ENCODE measurements around the gene ENAH. TPM values are rescaled to one million over a fixed set of nuclear protein-coding genes. Genes with fewer than 3 reads are reported as not detected.
"Not testable (repeated sequence)": the region's sequence is repeated elsewhere in the genome, so short reads cannot be mapped to it uniquely, and the experiment has no call there.

ENAH gene
- total and polyA plus RNA-seq, 2 experiments from 2014 or later = 109 to 184 TPM

- TF ChIP-seq, protein P1, sequence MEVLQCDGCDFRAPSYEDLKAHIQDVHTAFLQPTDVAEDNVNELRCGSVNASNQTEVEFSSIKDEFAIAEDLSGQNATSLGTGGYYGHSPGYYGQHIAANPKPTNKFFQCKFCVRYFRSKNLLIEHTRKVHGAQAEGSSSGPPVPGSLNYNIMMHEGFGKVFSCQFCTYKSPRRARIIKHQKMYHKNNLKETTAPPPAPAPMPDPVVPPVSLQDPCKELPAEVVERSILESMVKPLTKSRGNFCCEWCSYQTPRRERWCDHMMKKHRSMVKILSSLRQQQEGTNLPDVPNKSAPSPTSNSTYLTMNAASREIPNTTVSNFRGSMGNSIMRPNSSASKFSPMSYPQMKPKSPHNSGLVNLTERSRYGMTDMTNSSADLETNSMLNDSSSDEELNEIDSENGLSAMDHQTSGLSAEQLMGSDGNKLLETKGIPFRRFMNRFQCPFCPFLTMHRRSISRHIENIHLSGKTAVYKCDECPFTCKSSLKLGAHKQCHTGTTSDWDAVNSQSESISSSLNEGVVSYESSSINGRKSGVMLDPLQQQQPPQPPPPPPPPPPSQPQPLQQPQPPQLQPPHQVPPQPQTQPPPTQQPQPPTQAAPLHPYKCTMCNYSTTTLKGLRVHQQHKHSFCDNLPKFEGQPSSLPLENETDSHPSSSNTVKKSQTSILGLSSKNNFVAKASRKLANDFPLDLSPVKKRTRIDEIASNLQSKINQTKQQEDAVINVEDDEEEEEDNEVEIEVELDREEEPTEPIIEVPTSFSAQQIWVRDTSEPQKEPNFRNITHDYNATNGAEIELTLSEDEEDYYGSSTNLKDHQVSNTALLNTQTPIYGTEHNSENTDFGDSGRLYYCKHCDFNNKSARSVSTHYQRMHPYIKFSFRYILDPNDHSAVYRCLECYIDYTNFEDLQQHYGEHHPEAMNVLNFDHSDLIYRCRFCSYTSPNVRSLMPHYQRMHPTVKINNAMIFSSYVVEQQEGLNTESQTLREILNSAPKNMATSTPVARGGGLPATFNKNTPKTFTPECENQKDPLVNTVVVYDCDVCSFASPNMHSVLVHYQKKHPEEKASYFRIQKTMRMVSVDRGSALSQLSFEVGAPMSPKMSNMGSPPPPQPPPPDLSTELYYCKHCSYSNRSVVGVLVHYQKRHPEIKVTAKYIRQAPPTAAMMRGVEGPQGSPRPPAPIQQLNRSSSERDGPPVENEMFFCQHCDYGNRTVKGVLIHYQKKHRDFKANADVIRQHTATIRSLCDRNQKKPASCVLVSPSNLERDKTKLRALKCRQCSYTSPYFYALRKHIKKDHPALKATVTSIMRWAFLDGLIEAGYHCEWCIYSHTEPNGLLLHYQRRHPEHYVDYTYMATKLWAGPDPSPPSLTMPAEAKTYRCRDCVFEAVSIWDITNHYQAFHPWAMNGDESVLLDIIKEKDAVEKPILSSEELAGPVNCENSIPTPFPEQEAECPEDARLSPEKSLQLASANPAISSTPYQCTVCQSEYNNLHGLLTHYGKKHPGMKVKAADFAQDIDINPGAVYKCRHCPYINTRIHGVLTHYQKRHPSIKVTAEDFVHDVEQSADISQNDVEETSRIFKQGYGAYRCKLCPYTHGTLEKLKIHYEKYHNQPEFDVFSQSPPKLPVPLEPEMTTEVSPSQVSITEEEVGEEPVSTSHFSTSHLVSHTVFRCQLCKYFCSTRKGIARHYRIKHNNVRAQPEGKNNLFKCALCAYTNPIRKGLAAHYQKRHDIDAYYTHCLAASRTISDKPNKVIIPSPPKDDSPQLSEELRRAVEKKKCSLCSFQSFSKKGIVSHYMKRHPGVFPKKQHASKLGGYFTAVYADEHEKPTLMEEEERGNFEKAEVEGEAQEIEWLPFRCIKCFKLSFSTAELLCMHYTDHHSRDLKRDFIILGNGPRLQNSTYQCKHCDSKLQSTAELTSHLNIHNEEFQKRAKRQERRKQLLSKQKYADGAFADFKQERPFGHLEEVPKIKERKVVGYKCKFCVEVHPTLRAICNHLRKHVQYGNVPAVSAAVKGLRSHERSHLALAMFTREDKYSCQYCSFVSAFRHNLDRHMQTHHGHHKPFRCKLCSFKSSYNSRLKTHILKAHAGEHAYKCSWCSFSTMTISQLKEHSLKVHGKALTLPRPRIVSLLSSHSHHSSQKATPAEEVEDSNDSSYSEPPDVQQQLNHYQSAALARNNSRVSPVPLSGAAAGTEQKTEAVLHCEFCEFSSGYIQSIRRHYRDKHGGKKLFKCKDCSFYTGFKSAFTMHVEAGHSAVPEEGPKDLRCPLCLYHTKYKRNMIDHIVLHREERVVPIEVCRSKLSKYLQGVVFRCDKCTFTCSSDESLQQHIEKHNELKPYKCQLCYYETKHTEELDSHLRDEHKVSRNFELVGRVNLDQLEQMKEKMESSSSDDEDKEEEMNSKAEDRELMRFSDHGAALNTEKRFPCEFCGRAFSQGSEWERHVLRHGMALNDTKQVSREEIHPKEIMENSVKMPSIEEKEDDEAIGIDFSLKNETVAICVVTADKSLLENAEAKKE (CRISPR knock-in tag; IDR thresholded peaks at IDR 0.05) = no peak
- TF ChIP-seq ZNF331 (CRISPR knock-in tag; IDR thresholded peaks at IDR 0.05; ENCODE audit: low read depth) = no peak
- TF ChIP-seq POLR2AphosphoS5 (IDR thresholded peaks at IDR 0.05; ENCODE audit: low read depth) = no peak
- no peak for TF ChIP-seq CREB1 (CRISPR knock-in tag; IDR thresholded peaks at IDR 0.05; ENCODE audit: low read depth)
- no peak for TF ChIP-seq NANOG (IDR thresholded peaks at IDR 0.05; ENCODE audit: borderline replicate concordance)
- TF ChIP-seq ETS1 (IDR thresholded peaks at IDR 0.05) = no peak
- TF ChIP-seq JUNB (IDR thresholded peaks at IDR 0.05; ENCODE audit: unreplicated experiment) = no peak
- TF ChIP-seq EZH2 (IDR thresholded peaks at IDR 0.05; ENCODE audit: low read depth, unreplicated experiment) = no peak
Observed at GRCh38 chr1:225657462-225657989, 4.6 kb upstream of the ENAH start (continued).

- not testable (repeated sequence) for H3K4me3 Mint-ChIP-seq; H3F3A ChIP-seq (replicated peaks; ENCODE audit: low read depth); H3K9me3 Mint-ChIP-seq; H3K4me1 ChIP-seq (ENCODE audit: insufficient read depth); H3K27ac Mint-ChIP-seq; H3K36me3 ChIP-seq (ENCODE audit: insufficient read depth); H3K27me3 Mint-ChIP-seq (ENCODE audit: insufficient read depth, low read depth, poor library complexity); H3K9me2 ChIP-seq (ENCODE audit: insufficient read depth); H2AFZ ChIP-seq; H3K27ac ChIP-seq (ENCODE audit: low read depth); H3K4me3 ChIP-seq; H3K4me2 ChIP-seq; H4K20me1 ChIP-seq (replicated peaks; ENCODE audit: insufficient read depth); DNase-seq (ENCODE audit: low spot score); H3K27me3 ChIP-seq (ENCODE audit: insufficient read depth); ATAC-seq
- peaks cover 11% of the 10 kb centered on the region; the same call in 1 of the 3 replicates for H3K36me3 Mint-ChIP-seq (ENCODE audit: low read depth)
- H3K4me1 Mint-ChIP-seq = peaks cover 15% of the 10 kb centered on the region; the same call in 2 of the 3 replicates
- peaks cover 13% of the 10 kb centered on the region for H3K79me2 ChIP-seq (replicated peaks; ENCODE audit: insufficient read depth)
Observed at GRCh38 chr1:225656259-225656655, 3.3 kb upstream of the ENAH start.
